AG09309 (cell line): ENCODE data around the gene ZNF506.
"Not testable (repeated sequence)": the region's sequence is repeated elsewhere in the genome, so short reads cannot be mapped to it uniquely, and the experiment has no call there.

Experiments used
- DNase-seq: peaks from one replicate; pipeline ENCODE4 v3.0.0-alpha.2; 2010; ENCODE audit warnings: low read depth
- H3K4me3 ChIP-seq: 2 replicates; pipeline ENCODE4 v1.5.1; 2011; ENCODE audit warnings: mild to moderate bottlenecking, low read depth, low read length, moderate library complexity; ENCODE audit not compliant: control insufficient read depth
- CTCF ChIP-seq: IDR thresholded peaks from 2 replicates; pipeline ENCODE4 v1.5.1; 2011; ENCODE audit warnings: mild to moderate bottlenecking, low read depth, low read length, inconsistent platforms; ENCODE audit not compliant: insufficient read depth, control insufficient read depth; ENCODE audit errors: missing control alignments

ZNF506 gene

GRCh38 chr19:19777692-19778091 is 43.9 kb downstream of the ZNF506 start:
- no peak for TF ChIP-seq CTCF
- DNase-seq = no peak
- H3K4me3 ChIP-seq = no peak overlapping the region

- peak; percentile 4 for TF ChIP-seq CTCF
- peak overlapping the region; percentile 84 for H3K4me3 ChIP-seq
- DNase-seq = peak; percentile 94
Measured at GRCh38 chr19:19776206-19777008, 45.1 kb downstream of the ZNF506 start.

GRCh38 chr19:19775891-19776205 is 45.7 kb downstream of the ZNF506 start:
- no peak for TF ChIP-seq CTCF
- no peak for DNase-seq
- H3K4me3 ChIP-seq = peak overlapping the region; percentile 84

GRCh38 chr19:19774354-19775033 is 47.1 kb downstream of the ZNF506 start:
- no peak for TF ChIP-seq CTCF
- H3K4me3 ChIP-seq = no peak overlapping the region
- DNase-seq = no peak

GRCh38 chr19:19771963-19772362 is 49.6 kb downstream of the ZNF506 start:
- not testable (repeated sequence) for DNase-seq

GRCh38 chr19:19769971-19770370 is 51.6 kb downstream of the ZNF506 start:
- H3K4me3 ChIP-seq, DNase-seq: not testable (repeated sequence)

More at GRCh38 chr19:19771963-19772362, 49.6 kb downstream of the ZNF506 start:
- H3K4me3 ChIP-seq = not testable (repeated sequence)

GRCh38 chr19:19758164-19758563 is 63.4 kb downstream of the ZNF506 start:
- TF ChIP-seq CTCF = no peak
- no peak overlapping the region for H3K4me3 ChIP-seq
- no peak for DNase-seq
